ENCODE measurements around the gene PTPN7. TPM values are rescaled to one million over a fixed set of nuclear protein-coding genes. Genes with fewer than 3 reads are reported as not detected.
A peak's percentile ranks its signal among the peaks of the same experiment; 100 is the strongest.

Gene PTPN7
- total RNA-seq, 4 donors from 2014 or later: 2.9 to 14.4 (median 4.6) TPM

DNA sequence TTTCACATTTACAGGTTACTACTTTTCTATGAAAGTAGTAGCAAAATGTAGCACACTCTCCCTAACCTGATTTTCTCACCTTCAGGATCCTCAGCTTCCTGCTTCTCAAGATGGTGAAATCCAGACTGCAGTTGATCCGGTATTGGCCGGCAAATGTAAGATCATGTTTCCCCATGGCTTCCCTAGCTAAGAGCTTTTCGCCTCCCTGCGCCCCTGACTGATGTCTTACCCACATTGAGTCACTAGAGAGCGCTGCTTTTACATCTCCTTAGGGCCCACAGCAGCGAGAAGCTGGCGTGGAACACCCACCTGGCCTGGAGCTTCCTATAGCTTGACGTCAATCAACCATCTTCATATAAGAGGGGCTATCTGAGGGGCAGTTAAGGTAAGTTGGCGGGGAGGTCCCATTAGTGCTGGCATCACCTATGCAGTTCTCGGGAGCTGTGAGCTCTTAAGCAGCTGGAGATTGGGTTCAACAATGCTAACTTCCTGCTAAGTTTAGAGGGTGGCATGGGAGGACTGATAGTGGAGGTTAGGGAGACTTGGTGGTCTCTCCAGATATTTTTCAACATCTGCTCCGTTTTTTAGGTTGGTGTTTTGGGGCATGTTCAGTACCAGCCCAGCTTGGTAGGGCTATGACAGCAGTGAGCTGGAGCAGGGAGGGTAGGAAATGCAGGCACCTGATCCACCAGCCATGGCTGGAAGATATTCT lies 5.5 kb downstream of the PTPN7 start:
- no peak for TF ChIP-seq CTCF (IDR thresholded peaks at IDR 0.05)
- DNase-seq (ENCODE audit: low spot score): no peak
- ATAC-seq (ENCODE audit: low FRiP score): peak; percentile 43

DNA sequence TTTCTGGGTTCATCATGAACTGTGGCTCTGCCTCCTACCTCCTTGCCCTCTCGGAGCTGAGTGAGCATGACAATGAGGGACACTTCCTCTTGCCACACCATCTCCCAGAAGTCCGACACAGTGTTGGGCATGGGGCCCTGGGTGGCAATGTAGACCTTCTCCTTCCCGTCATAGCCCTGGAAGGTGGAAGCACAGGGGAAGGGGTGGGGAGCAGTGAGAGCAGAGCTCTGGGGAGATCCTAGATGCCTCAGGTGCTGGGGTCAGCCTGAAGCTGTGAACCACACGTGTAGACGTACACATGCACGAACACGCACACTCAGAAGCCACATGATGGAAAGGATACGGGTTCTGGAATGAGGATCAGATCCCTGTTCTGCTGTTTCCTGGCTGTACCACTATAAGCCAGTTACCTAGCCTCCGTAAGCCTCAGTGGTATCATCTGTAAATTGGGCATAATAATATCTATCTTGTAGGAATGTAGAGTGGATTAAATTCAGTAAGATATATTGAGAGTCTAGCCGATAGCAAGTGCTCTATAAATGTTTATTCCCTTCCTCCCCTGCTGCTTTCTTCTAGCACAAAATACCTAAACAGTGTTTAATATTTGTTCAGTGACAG lies 6.1 kb downstream of the PTPN7 start:
- no peak for TF ChIP-seq CTCF (IDR thresholded peaks at IDR 0.05)
- ATAC-seq (ENCODE audit: low FRiP score) (no peak), DNase-seq (ENCODE audit: low spot score) (no peak)

GRCh38 chr1:202153284-202153683 lies 7.1 kb downstream of the PTPN7 start:
- ATAC-seq (ENCODE audit: low FRiP score): no peak
- TF ChIP-seq CTCF (IDR thresholded peaks at IDR 0.05): no peak
- DNase-seq (ENCODE audit: low spot score): no peak

GRCh38 chr1:202152399-202152798 lies 8.0 kb downstream of the PTPN7 start:
- no peak for DNase-seq (ENCODE audit: low spot score)
- no peak for ATAC-seq (ENCODE audit: low FRiP score)
- no peak for TF ChIP-seq CTCF (IDR thresholded peaks at IDR 0.05)

DNA sequence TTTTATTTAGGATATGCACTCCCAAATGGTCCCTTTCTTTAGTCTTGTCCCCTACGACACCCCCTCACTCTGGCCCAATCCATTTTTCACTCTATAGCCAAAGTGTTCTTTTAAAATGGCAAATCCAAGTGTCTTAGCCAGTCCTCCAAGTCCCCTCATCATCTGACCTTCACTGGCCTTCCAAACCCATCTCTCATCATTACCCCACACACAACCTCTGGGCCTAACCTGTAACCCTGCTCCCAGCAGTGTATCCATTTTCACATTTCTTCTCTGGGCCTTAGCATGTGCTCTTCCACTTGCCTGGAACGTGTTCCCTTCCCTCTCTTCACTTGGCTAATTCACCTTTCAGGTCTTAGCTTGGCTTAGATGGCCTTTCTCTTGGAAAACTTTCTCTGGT lies 9.4 kb downstream of the PTPN7 start:
- no peak for TF ChIP-seq CTCF (IDR thresholded peaks at IDR 0.05)
- DNase-seq (ENCODE audit: low spot score) (no peak), ATAC-seq (ENCODE audit: low FRiP score) (no peak)

GRCh38 chr1:202150602-202151001 lies 9.8 kb downstream of the PTPN7 start:
- no peak for DNase-seq (ENCODE audit: low spot score)
- no peak for TF ChIP-seq CTCF (IDR thresholded peaks at IDR 0.05)
- no peak for ATAC-seq (ENCODE audit: low FRiP score)

DNA sequence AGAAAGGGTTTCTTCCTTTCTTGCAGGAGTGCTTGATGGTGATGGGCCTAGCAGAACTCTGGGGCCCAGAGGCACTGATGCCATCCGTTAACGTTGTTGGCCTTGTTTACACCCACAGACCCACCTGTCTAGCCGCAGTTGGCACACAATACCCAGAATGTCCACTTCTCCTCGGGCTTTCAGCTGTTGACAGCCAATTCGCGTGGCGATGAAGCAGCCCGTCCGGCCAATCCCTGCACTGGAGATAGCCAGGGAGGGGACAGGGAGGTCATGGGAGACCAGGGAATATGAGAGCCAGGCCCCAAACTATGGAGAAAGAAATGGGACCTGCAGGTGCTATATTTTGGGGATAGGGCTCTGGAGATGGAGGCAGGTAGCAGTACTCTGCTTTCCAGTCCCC lies 10.2 kb downstream of the PTPN7 start:
- ATAC-seq (ENCODE audit: low FRiP score): no peak
- no peak for DNase-seq (ENCODE audit: low spot score)
- TF ChIP-seq CTCF (IDR thresholded peaks at IDR 0.05): no peak
